CD4-positive, alpha-beta T cell treated with Interleukin-6 at 100 ng/mL for 8 hours (primary cell): Measurements from ENCODE around the gene CARNS1.

ENCODE experiments used
- DNase-seq: peaks from one replicate; pipeline ENCODE4 v3.0.0-alpha.2; 2020; ENCODE audit warnings: mixed read lengths, low spot score

CARNS1 gene

GRCh38 chr11:67428052-67429001 lies 12.8 kb downstream of the CARNS1 start, which contains the start of gene RPS6KB2:
TSS of gene RPS6KB2 (plus strand) at chr11:67428494. CDS start at chr11:67428546, 52 bp downstream.
- DNase-seq: peak; percentile 97

- no peak for DNase-seq
These were observed 13.7 kb downstream of the CARNS1 start for GRCh38 chr11:67429038-67429668.

DNA sequence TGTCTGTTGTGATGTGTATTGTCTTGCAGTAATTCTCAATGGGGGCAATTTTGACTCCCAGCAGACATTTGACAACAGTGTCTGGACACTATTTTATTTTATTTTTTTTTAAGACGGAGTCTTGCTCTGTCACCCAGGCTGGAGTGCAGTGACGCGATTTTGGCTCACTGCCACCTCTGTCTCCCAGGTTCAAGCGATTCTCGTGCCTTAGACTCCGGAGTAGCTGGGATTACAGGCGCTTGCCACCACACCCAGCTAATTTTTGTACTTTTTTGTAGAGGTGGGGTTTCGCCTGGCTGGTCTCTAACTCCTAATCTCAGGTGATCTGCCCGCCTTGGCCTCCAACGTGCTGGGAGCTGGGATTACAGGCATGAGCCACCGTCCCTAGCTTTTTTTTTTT lies 14.2 kb downstream of the CARNS1 start:
- no peak for DNase-seq

- DNase-seq: no peak
These were observed 16.1 kb downstream of the CARNS1 start for GRCh38 chr11:67431346-67432249.

GRCh38 chr11:67432655-67433349 lies 17.3 kb downstream of the CARNS1 start:
- DNase-seq: no peak

DNA sequence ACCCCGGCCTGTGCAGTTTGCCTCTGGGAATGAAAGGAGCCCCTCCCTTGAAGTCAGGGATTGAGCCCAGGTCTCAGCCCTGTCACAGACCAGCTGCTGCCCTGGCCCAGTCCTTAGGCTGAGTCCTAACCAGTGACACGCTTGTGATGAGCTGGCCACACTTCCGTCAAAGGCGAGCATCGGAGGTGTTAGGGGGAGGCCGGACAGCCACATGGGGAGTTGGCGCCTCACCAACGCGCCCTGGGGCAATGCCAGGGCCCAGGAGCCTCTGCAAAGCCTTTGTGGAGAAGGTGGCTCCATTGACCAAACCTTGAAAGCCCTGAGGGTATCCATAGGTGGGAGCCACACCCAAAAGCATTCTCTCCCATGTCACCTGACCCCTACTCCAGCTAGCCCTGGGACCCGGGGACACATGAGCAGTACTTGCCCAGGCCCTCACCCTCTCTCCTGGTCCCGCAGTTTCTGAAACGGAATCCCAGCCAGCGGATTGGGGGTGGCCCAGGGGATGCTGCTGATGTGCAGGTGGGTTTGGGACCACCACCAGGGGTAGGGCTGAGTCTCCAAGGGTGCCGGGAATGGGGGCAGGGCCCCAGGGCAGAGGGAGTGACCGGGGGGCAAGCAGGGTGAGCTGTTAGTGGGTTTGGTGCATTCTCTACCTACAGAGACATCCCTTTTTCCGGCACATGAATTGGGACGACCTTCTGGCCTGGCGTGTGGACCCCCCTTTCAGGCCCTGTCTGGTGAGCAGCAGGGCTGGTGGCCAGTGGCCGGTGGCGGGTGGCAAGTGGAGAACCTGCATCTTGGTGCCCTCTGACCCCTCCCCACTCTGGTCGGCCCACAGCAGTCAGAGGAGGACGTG lies 18.3 kb downstream of the CARNS1 start:
- DNase-seq: no peak

GRCh38 chr11:67434395-67434881 lies 19.0 kb downstream of the CARNS1 start:
- no peak for DNase-seq

- no peak for DNase-seq
These were observed 19.7 kb downstream of the CARNS1 start for GRCh38 chr11:67435031-67435726.

DNA sequence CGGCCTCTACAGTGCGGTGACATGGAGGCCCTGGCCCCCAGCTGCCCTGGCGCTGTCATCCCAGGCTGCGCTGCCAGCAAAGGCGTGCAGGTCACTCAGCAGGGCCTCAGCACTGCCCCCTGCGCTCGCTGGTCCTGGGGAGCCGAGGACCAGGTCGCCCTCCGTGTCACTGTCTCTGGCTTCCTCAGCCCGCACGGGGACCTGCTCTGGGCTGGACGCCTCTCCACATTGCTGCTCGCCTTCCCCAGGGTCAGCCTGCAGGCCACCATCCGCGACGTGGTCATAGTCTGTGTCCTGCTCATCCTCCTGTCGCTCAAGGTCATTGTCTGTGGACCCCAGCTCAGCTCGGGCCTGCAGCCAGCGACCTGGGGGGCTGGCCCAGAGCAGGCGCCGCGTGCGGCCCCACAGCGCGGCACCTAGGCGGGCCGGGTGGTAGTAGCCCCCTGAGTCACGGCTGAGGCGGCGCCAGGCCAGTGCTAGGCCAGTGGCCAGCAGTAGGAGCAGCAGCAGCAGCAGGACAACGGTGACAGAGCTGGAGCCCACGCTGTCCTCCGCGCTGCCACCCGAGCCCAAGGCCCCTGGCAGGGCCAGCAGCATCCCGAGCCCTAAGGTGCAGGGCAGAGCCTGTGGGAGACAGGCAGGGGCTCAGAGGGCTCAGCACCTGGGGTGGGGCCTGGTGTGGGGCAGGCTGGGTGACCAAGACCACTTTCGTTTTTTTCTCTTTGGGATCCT lies 20.4 kb downstream of the CARNS1 start:
- DNase-seq: no peak

- peak; percentile 80 for DNase-seq
These were observed 21.1 kb downstream of the CARNS1 start for GRCh38 chr11:67436459-67437081.

- DNase-seq: peak; percentile 87
These were observed 21.8 kb downstream of the CARNS1 start, which contains the start of gene PTPRCAP for GRCh38 chr11:67437082-67437808. TSS of gene PTPRCAP (minus strand) at chr11:67437682. CDS start at chr11:67437619, 63 bp downstream.

GRCh38 chr11:67437809-67438157 lies 22.3 kb downstream of the CARNS1 start:
- DNase-seq: no peak

GRCh38 chr11:67438158-67438902 lies 22.9 kb downstream of the CARNS1 start:
- peak; percentile 74 for DNase-seq

- DNase-seq: no peak
These were observed 24.1 kb downstream of the CARNS1 start for GRCh38 chr11:67439321-67440228.

- DNase-seq: peak; percentile 43
These were observed 25.0 kb downstream of the CARNS1 start for GRCh38 chr11:67440229-67441097.
